ENCODE measurements around the gene GPR27.

Gene GPR27

DNA sequence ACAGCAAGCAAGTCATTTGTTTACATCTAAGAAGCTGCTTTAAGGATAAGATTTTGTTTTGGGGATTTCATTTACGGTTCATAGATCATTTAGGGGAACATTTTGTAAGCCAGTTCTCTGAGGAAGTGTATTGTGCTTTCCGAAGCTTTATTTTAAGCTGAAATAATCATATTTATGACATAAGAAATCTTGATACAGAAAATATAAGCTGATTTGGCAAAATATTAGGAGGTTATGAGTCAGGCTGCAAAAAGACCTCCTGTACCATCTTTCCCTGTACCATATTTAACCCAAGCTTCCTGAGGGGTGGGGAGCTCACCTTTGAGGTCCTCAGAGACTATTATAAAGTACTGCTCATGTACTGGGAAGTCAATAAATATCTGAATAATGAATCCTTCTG lies 20.3 kb upstream of the GPR27 start:
- no peak for DNase-seq (ENCODE audit: low read depth in 2 of 2)

DNA sequence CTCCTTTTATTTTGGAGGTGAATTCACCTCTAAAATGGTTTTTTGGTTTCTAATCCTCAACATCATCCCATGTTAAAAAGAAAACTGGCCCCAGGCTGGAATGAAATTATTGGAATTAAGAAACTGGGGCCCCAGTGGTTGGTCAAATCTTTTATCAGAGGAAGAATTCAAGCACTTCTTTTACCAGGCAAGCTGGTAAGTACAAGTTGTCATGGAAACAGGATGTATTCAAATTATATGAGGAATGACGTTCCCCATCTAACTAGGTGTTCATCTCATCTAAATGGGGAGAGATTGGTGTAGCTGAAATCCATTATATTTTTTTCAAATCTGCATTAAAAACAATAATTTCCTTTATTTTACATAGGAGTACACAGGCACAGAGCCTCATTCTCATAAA lies 18.8 kb upstream of the GPR27 start:
- DNase-seq (ENCODE audit: low read depth in 2 of 2), result no peak

DNA sequence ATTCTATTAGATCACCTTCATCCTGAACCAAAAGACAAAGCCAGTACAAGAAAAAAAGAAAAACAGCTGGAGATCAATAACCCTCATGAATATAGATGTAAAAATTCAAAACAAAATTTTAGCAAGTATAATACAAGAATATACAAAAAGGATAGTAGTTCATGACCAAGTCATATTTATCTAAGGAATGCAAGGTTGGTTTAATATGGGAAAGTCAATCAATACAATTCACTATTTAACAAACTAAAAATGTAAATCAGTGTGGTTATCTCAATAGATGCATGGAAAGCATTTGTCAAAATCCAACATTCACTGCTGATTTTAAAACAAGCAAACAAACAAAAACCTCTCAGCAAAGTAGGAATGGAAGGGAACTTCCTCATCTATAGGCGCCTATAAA lies 11.0 kb upstream of the GPR27 start:
- no peak for DNase-seq (ENCODE audit: low read depth in 2 of 2)

DNA sequence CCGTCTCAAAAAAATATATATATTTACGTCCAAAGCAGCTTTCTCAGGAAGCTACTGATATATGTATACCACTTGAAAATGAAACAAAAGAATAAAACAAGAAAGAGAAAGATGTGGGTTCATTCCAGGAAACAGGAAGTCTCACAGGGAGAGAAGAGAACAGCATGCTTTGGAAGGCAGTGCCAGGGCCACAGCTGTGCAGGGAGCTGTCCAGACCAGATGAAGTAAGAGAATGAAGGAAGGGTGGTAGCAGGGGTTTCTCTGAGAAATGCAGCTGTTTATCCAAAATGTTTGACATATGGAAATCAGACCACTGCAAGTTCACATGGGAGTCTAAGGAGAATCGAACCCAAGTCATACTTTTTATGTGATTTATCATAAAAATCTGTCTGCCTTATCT lies 8.9 kb upstream of the GPR27 start:
- DNase-seq (ENCODE audit: low read depth in 2 of 2), result no peak

DNA sequence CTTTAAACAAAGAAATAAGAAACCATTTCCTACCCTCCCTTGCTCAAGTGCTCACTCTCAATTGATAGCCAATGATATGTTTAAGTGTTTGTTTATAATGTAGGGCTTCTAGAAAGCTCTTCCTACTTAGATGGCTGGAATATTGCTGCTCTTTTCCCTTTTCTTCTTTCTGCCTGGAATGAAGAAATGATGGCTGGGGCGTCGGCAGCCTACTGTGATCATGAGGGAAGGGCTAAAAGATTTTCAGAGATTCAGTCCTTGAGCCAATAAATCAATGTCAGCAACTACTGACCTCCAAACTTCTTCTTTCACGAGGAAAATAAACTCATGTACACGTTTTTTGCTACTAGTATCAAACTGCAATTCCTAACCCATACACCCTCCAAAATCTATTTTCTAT lies 2.1 kb upstream of the GPR27 start:
- DNase-seq (ENCODE audit: low read depth in 2 of 2), result no peak

DNA sequence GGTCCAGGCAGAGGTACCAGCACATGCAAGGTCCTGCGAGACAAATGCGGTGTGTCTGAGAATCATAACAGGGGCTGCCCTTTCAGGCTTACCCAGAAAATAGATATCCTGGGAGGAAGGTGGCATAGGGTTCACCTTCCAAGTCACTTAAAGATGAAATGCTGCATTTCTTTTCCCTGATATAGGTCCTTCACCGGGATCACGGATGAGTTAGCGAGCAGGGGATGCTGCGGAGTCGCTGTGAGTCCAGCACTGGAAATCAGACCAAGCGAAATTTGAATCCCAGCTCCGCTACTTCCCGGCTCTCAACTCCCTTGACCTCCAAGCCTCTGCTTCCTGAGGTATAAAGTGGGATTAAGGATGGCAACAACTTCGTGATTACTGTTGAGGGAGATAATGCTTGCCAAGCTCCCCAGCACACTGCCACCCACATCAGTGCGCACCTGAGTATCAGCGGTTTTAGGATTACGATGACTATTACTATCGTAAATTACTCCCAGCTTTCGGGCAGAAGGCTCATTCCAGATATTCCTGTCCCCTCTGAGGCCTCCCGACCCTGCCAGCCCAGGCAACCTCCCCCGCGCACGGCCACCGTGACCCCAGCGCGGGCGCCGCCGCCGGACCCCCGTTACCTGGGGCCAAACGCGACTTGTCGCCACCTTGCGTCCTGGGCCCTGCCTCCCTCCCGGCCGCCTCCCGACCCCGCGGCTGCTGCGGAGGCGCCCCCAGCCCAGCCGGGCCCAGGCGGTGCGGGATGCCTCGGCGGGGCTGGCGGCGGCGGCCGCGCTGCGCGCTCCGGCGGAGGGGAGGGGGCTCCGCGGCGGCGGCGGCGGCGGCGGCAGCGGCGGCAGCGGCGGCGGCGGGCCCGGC lies 589 bp upstream of the GPR27 start:
- DNase-seq (ENCODE audit: low read depth in 2 of 2), result no peak

DNA sequence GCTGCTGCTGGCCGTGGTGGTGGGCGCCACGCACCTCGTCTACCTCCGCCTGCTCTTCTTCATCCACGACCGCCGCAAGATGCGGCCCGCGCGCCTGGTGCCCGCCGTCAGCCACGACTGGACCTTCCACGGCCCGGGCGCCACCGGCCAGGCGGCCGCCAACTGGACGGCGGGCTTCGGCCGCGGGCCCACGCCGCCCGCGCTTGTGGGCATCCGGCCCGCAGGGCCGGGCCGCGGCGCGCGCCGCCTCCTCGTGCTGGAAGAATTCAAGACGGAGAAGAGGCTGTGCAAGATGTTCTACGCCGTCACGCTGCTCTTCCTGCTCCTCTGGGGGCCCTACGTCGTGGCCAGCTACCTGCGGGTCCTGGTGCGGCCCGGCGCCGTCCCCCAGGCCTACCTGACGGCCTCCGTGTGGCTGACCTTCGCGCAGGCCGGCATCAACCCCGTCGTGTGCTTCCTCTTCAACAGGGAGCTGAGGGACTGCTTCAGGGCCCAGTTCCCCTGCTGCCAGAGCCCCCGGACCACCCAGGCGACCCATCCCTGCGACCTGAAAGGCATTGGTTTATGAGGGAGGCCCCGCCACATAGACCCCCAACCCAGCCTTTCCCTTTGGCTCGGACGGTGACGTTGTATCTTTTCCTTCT lies 1.1 kb downstream of the GPR27 start:
- no peak for DNase-seq (ENCODE audit: low read depth in 2 of 2)

DNA sequence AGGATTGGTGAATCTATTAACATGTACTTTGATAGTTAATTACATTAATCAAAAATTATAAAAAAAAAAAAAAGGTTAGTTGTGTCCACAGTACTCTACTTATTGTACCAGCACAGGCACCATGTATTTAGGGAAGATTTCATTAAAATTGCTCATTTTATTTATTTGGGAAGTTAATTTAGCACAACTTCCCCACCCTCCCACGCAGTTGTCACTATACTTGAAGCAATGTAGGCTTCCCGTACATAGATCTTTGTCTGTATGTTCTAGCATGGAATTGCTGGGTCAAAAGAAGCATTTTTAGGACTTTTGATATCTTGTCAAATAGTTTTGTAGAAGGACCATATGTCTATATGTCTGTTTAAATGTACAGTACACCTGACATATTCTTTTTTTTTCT lies 4.4 kb downstream of the GPR27 start:
- no peak for DNase-seq (ENCODE audit: low read depth in 2 of 2)

DNA sequence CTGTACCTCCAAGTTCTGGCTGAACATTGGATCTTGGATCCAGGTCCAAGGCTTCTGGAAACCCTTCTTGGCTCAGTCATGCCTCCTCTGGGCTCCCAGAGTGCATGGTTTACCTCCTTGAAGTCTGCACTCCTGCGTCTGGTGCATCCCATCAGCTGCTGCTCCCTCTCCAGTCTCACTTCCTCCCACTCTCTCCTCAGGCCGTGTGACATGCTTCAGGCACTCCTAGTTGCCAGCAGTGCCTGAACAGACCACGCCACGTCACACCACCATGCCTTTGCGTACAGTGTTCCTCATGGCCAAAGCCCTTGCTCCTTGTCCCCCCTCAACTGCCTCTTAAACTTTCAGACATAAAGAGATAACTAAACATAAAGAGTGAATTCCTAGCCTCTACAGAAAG lies 5.7 kb downstream of the GPR27 start:
- no peak for DNase-seq (ENCODE audit: low read depth in 2 of 2)

DNA sequence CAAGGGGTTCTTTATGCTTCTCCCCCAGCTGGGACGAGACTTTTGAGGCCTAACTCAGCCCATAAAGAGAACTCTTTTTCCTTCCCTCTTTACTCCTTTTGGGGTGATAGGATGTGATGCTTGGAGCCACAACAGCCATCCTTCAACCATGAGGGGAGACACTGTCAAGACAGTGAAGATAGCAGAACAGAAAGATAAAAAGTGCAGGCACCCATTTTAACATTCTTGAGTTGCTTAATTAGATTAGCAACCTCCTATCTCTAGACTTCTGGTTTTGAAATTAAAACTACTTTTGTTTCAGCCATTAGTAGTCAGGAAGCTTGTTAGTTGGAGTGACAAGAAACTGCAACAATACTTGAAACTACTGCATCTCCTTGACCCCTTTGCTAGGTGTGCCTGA lies 6.5 kb downstream of the GPR27 start:
- no peak for DNase-seq (ENCODE audit: low read depth in 2 of 2)

DNA sequence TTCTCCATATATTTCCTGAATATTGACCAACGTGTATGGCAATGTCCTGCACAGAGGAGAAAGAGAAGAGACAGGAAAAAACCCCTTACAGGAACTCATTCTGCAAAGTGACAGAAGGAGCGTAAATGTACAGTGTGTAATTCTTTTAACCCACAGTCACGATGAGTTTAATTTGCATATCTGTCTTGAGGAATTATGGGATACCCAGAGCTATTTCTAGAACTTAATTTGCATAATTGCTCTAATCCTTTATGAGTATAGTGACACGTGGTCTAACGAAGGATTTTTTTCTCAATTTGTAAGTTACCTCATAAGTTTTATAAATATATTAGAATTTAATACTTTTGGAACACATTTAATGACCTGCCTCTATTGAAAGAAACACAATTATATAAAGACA lies 9.8 kb downstream of the GPR27 start:
- no peak for DNase-seq (ENCODE audit: low read depth in 2 of 2)

DNA sequence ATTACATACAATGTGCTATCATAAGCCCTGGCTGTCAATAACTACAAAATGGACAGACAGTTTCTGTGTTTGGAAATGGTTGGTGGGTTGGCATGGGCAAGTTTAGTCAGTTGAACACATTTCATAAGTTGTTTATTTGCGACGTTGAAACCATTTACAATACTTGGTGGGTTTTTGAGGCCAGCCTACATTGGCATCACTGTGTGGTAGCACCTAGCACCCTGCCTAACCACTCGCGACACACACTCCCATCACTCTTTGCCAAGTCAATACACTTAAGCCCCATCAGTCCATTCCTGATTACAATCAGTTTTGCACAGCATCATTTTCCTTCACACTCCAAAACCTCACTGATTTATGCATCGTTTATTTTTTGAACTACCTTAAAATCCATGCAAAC lies 17.5 kb downstream of the GPR27 start:
- DNase-seq (ENCODE audit: low read depth in 2 of 2), result no peak

DNA sequence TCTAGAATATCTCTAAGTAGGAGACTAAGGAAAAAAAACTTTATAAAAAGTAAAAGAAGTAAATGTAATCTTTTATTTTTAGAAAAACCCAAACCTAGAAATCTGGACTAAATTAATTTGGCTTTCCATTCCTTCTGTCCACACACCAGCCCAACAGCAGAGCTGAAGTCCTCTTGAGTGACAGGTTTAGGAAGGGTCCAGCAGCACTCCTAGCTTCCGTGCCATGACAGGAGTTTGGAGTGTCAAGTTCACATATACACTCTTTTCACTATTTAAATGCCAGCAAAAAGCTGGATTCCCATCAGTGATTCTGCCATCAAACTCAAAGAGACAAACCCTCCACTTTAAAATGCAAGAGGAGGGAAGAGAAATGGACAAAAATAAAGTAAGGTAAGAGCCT lies 18.2 kb downstream of the GPR27 start:
- DNase-seq (ENCODE audit: low read depth in 2 of 2), result no peak

DNA sequence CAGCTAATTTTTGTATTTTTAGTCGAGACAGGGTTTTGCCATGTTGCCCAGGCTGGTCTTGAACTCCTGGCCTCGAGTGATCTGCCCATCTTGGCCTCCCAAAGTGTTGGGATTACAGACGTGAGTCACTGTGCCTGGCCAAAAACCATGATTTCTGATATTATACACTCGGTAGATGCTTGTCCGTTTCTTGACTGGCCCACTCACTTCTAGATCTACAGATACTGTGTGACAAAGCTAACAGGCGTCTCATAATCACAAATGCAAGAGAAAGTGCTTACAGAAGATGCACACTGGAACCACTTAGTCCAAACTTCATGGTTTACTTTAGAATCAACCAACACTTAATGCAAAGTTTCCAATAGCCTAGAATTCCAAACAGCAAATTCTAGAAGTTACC lies 22.9 kb downstream of the GPR27 start:
- no peak for DNase-seq (ENCODE audit: low read depth in 2 of 2)

DNA sequence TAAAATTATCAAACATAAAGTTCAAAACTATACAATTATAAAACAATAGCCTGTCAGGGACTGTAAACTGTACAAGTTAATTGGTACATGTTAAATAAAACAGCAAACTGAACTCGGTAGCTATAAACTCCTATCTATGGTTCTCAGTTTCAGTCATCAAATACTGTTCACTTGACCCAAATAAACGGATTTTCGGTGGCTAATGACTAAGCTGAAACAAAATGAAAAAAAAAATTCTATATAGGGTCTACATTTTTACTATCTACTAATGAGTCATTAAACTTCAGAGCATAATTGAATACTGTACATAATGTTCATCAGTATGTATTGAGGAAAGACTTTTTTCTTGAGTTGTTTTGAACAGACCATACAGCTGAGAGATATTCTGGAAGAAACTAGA lies 24.7 kb downstream of the GPR27 start:
- DNase-seq (ENCODE audit: low read depth in 2 of 2), result no peak

DNA sequence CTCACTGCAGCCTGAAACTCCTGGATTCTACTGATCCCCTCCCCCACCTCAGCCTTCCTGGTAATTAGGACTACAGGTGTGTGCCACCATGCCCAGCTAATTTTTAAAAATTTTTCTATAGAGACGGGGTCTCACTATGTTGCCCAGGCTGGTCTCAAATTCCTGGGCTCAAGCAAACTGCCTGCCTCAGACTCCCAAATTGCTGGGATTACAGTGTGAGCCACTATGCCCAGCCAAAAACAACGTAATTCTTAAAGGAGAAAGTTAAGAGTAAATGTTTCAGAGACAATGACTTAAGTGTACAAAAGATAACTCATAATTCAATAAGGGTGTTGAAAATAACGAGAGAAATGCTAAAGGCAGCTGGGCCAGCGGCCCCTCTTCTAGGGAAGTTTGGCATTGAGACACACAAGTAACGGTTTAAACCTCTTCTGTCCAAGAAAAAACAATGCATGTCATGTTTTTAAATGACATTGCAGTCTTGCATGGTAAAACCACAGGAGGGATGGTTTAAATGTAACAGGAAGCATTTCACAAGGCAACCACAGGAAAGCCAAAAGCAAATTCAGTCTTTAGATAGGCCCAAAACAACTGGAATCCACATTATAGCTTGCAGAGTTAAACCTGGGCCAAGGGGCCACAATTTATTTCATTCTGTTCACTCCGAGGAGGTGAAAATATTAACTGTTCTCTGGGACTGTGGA lies 26.2 kb downstream of the GPR27 start:
- no peak for DNase-seq (ENCODE audit: low read depth in 2 of 2)

DNA sequence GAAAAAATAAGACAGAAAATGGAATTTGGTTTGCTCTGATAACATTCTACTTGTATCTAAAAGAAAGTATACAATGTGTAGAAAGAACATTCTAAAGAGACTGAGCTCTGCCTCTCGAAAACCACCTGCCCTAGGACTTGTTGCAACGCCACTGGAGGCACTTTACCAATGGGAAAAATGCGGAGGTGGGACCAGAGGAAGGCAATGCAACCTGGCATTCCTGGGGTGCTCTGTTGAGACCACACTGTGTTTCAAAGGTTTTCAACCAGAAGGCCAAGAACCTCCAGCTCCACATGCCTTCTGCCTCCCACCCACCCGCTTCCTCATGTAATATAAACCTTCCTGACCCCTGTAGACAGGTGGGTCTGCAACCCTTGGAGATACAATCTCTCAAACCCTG lies 26.8 kb downstream of the GPR27 start:
- no peak for DNase-seq (ENCODE audit: low read depth in 2 of 2)

DNA sequence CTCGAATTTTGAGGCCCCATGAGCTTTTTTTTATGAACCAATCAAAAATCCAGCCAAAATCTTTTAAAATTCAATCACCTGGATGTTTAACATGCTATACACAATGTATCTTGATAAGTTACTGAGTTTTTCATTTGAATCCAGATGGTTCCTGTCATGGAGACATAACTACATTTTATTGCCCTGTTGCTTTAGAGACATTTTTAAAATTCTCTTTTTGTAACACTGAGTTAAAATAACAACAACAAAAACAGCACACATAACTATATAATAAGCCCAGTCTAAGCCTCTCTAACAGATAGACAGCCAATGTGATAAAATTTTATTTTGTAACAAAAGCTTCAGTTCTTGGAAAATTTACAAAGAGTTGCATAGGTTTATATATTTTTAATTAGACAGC lies 29.5 kb downstream of the GPR27 start:
- DNase-seq (ENCODE audit: low read depth in 2 of 2), result no peak

DNA sequence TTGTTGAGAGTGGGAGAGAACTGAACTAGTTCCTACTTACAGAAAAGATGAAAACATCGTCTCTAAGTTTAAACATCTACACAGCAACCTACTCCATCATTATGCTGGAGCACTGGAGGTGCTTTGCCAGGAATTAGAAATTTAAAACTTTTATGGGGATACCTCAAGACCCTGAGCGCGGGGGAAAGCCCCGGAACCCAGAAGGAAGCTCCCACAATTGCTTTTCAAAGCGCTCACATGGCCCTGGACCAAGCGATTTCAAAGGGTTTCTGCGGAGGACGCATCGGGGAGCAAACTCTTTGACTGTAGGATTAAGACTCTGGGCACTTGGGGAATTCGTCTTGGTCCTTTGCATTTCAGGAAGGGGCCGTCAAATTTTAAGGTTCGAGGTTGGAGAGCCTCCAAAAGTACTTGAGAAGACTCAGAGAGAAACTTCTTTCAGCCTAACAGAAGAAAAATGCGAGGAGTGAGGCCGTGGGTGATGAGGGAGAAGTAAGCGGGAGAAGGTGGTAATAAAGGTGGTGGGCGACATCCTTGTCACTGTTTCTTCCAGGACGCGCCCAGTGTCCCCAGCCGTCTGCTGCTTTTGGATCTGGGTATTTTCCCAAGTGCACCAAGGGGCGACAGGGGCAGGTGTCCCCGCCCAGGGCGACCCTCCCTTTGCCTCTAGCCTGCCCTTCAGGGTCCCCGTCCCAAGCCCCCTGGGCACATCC lies 30.7 kb downstream of the GPR27 start:
- DNase-seq (ENCODE audit: low read depth in 2 of 2), result no peak

DNA sequence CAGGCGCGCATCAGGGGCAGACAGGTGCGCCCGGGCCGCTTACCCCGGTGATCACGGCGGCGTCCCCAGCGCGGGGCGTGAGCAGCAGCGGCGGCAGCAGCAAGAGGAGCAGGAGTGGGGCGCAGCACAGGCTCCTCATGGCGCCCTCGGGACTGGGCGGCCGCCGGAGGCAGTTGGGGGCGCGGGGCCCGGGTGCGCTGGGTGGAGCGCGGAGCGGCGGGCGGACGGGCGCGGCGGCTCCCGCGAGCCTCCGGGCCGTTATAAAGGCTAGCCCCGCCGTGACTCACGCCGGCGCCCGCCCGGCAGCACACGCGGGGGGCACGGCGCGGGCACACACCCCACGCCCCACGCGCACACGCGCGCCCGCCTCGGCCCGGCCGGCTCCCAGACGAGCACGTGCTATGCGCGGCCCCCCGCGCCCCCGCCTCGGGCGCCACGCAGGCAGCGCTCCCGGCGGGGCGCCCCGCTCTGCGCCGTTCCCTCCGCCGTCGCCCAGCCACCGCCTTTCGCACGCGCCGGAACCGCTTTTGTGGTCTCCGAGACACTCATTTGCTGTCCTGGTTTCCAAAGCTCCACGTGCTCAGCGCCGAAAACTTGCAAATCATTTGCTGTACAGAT lies 31.4 kb downstream of the GPR27 start, which contains the start of gene PROK2:
TSS of gene PROK2 (minus strand) at position 235 of the 618 bp plus-strand sequence. CDS start at position 139, 96 bp downstream.
- peak; percentile 8 to 14 for DNase-seq (ENCODE audit: low read depth in 2 of 2)

DNA sequence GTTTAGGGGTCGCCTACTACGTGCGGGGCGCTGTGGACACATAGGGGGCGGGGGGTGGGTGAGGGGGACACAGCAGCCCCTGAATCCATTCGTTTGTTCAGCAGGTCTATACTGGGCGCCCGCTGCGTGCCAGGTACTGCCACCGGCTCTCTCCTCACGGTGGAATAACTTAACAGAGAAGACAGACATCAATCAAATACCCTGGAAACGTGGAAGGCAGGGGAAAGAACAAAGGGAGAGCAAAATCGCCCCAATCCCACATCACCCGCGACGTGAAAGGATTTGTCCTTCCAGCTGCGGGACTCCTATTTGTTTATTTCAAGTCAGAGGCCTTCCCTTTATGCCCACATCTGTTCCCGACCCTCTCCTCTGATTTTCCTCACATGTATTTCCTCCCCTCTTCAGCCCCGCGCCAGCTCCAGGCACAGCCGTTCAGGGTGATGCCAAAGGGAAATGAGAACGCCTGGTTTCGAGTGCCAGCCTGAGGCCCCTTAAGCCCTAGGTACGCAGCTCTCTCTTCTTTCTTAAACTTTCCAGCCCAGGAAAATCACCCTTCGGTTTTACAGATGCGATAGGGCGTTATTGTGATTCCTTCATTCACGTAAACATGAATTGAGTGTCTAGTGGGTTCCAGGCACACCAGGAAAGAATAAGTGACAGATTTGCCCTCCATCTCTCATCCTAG lies 32.0 kb downstream of the GPR27 start:
- no peak for DNase-seq (ENCODE audit: low read depth in 2 of 2)
